ENCODE data around the gene MTO1.
"Not testable (repeated sequence)": the region's sequence is repeated elsewhere in the genome, so short reads cannot be mapped to it uniquely, and the experiment has no call there.

MTO1 gene

DNA sequence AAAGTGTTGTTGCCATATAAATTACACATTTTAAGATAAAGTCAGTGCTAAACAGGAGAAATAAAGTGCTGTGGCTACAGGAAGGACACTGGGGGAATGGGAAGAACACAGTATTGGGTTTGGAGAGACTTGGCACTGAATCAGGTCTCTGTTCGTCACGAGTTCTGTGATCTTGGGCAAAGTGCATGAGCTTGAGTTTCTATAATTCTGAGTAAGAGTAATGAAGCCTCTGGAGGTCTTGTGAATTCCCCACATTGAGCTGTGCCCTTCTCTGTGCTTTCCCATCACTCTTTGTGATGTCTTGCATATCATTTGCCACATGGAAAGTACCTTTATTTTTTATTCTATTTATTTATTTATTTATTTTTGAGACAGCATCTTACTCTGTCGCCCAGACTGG is 76.1 kb downstream of the MTO1 start:
- TF ChIP-seq, protein P1, sequence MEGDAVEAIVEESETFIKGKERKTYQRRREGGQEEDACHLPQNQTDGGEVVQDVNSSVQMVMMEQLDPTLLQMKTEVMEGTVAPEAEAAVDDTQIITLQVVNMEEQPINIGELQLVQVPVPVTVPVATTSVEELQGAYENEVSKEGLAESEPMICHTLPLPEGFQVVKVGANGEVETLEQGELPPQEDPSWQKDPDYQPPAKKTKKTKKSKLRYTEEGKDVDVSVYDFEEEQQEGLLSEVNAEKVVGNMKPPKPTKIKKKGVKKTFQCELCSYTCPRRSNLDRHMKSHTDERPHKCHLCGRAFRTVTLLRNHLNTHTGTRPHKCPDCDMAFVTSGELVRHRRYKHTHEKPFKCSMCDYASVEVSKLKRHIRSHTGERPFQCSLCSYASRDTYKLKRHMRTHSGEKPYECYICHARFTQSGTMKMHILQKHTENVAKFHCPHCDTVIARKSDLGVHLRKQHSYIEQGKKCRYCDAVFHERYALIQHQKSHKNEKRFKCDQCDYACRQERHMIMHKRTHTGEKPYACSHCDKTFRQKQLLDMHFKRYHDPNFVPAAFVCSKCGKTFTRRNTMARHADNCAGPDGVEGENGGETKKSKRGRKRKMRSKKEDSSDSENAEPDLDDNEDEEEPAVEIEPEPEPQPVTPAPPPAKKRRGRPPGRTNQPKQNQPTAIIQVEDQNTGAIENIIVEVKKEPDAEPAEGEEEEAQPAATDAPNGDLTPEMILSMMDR (conservative IDR thresholded peaks at IDR 0.05; ENCODE audit: low read length), result no peak
- no peak for DNase-seq (ENCODE audit: low read depth)

DNA sequence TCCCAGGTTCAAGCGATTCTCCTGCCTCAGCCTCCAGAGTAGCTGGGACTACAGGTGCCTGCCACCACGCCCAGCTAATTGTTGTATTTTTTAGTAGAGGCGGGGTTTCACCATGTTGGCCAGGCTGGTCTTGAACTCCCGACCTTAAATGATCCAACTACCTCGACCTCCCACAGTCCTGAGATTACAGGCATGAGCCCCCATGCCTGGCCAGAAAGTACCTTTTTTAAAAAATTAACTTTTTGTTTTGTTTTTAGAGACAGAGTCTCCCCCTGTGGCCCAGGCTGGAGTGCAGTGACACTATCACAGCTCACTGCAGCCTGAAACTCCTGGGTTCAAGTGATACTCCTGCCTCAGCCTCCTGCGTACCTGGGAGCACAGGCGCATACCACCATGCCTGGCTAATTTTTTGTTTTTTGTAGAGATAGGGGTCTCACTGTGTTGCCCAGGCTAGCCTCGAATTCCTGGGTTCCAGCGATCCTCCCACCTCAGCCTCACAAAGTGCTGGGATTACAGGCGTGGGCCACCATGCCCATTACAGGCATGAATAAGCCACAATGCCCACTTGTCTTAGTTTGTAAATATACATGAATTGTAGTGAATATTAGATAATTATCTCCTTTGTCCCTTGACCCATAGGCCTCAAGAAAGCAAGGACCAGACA is 76.7 kb downstream of the MTO1 start:
- TF ChIP-seq, protein P1 (conservative IDR thresholded peaks at IDR 0.05; ENCODE audit: low read length), result no peak
- DNase-seq (ENCODE audit: low read depth), result no peak
- H3K4me3 ChIP-seq (ENCODE audit: low read length), result no peak overlapping the region

More for the DNA sequence above, 76.1 kb downstream of the MTO1 start:
- no peak overlapping the region for H3K4me3 ChIP-seq (ENCODE audit: low read length)

- H3K4me3 ChIP-seq (ENCODE audit: low read length); DNase-seq (ENCODE audit: low read depth): not testable (repeated sequence)
Observed at GRCh38 chr6:73542481-73542880, 80.9 kb downstream of the MTO1 start.

GRCh38 chr6:73542891-73543290 is 81.4 kb downstream of the MTO1 start:
- TF ChIP-seq, protein P1 (conservative IDR thresholded peaks at IDR 0.05; ENCODE audit: low read length), result no peak
- DNase-seq (ENCODE audit: low read depth), result no peak
- no peak overlapping the region for H3K4me3 ChIP-seq (ENCODE audit: low read length)

GRCh38 chr6:73547036-73547435 is 85.5 kb downstream of the MTO1 start:
- peak; percentile 52 for DNase-seq (ENCODE audit: low read depth)

DNA sequence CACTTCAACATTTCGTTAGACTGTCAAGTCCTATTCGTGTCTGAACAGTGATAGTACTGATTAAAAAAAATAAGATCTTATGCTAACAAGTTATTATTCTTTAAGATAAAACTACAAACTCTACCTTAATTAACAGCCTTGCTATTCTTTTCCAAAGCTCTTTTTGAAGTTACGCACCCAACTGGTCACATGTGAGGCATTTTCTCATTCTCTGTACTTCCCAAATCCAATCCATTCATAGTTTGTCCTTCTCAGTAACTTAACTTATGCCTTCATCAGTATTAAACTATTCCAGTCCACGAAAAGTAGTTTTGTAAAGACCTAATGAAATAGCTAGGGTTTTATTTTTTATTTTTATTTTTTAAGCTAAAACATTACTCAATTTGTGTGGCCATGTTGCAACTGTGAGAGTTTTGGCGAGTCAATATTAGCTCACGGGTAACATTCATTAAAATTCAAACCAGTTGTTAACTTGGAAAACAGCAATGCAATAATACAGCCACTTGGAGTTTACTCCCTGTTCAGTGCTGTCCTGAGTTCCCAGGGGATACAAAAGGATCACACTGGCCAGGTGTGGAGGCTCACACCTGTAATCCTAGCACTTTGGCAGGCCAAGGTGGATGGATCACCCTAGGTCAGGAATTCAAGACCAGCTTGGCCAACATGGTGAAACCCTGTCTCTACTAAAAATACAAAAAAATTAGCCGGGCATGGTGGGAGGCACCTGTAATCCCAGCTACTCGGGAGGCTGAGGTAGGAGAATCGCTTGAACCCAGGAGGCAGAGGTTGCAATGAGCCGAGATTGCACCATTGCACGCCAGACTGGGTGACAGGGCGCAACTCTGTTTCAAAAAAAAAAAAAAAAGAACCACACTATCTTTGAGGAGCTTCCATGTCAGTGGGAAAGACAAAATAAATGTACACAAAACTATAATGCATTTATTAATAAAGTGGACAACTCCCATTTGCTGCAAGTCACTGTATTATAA is 87.2 kb downstream of the MTO1 start:
- H3K4me3 ChIP-seq (ENCODE audit: low read length), result no peak overlapping the region
- DNase-seq (ENCODE audit: low read depth), result no peak
- TF ChIP-seq, protein P1 (conservative IDR thresholded peaks at IDR 0.05; ENCODE audit: low read length), result no peak; the same call in 1 of the 2 replicates

More at GRCh38 chr6:73547036-73547435, 85.5 kb downstream of the MTO1 start:
- H3K4me3 ChIP-seq (ENCODE audit: low read length), result no peak overlapping the region
- TF ChIP-seq, protein P1 (conservative IDR thresholded peaks at IDR 0.05; ENCODE audit: low read length), result no peak

DNA sequence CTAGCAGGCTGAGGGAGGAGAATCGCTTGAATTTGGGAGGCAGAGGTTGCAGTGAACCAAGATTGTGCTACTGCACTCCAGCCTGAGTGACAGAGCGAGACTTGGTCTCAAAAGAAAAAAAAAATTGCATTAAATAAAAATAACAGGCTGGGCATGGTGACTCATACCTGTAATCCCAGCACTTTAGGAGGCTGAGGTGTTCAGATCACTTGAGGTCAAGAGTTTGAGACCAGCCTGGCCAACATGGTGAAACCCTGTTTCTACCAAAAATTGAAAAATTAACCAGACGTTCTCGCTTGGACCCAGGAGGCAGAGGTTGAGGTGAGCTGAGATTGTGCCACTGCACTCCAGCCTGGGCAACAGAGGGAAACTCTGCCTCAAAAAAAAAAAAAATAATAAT is 89.6 kb downstream of the MTO1 start:
- not testable (repeated sequence) for H3K4me3 ChIP-seq (ENCODE audit: low read length); DNase-seq (ENCODE audit: low read depth)

GRCh38 chr6:73555380-73555949 is 93.9 kb downstream of the MTO1 start:
- H3K4me3 ChIP-seq (ENCODE audit: low read length); DNase-seq (ENCODE audit: low read depth): not testable (repeated sequence)
